ENCODE results near the gene ADM.

DNA sequence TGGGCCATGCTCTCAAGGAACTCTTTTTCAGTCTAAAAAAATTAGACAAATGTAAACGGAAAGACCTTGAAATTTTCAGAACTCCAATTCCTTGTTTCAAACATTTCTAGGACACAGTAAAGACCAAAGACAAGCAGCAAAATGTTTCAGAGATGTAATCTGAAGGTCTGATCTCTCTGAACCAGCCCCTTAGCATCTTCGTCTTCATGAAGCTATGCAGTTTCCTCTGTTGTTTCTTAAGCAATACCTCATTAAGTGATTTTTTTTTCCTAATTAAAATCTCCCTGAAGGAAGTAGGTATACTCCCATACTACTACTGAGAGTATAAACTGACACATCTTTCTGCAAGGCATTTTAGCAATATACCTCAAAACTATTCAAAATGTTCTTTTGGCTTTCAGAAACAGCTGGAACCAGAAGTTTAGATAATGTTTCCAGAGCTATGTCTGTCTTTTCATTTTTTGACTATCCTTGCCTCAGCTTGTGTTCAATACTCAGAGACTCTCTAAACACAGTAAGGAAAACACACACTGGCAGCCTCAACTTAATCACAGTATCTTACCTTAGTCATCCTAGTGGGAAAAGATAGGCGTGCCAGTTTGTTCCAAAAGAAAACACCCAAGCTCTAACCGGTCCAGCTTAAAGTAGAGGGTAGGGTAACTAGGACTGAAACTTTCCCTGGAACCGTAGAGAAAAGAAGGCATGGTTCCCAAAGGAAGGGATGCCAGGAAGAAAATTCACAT is 36.0 kb upstream of the ADM start:
- TF ChIP-seq CTCF (IDR thresholded peaks at IDR 0.05), result no peak
- TF ChIP-seq POLR2A (IDR thresholded peaks at IDR 0.05), result no peak

Data from body of pancreas (tissue), 4 donors.